GM13977 (cell line): ENCODE data around the gene COL5A2.

Experiments used
- DNase-seq: peaks from one replicate; pipeline ENCODE4 v3.0.0; 2012; ENCODE audit warnings: low spot score
- CTCF ChIP-seq: IDR thresholded peaks from 2 replicates; pipeline ENCODE4 v1.5.1; 2012; ENCODE audit warnings: mild to moderate bottlenecking, control low read depth; ENCODE audit not compliant: insufficient read depth; ENCODE audit errors: extremely low read depth, missing control alignments
- in situ Hi-C: fragments of 300-500 bp; cut with MboI; formaldehyde crosslinking; loops from one replicate; pipeline ENCODE4 v1.12.0; 2022; ENCODE audit warnings: low sequenced_read_pairs, low pct_unique_long_range_greater_than_20kb, mixed read lengths, inconsistent platforms; ENCODE audit not compliant: unreplicated experiment

COL5A2 gene

GRCh38 chr2:189109921-189110397, 69.6 kb downstream of the COL5A2 start:
- in situ Hi-C loops: loop anchor here (25.0 kb wide), 1 partner anchor 177 kb away; no protein-coding TSS in a partner anchor
- DNase-seq: no peak

GRCh38 chr2:189104934-189105333, 74.6 kb downstream of the COL5A2 start:
- TF ChIP-seq CTCF: no peak
- in situ Hi-C loops: loop anchor here (25.0 kb wide), 1 partner anchor 182 kb away; no protein-coding TSS in a partner anchor

More at GRCh38 chr2:189109921-189110397, 69.6 kb downstream of the COL5A2 start:
- TF ChIP-seq CTCF: no peak

GRCh38 chr2:189102735-189103134, 76.8 kb downstream of the COL5A2 start:
- no peak for DNase-seq
- TF ChIP-seq CTCF: no peak
- in situ Hi-C loops: loop anchor here (25.0 kb wide), 1 partner anchor 185 kb away; no protein-coding TSS in a partner anchor

More at GRCh38 chr2:189104934-189105333, 74.6 kb downstream of the COL5A2 start:
- no peak for DNase-seq

- in situ Hi-C loops: no loop called here
- no peak for DNase-seq
- TF ChIP-seq CTCF: no peak
Measured at GRCh38 chr2:189097934-189098333, 81.6 kb downstream of the COL5A2 start.

GRCh38 chr2:189096769-189097447, 82.7 kb downstream of the COL5A2 start:
- DNase-seq: no peak
- no peak for TF ChIP-seq CTCF
- in situ Hi-C loops: no loop called here

GRCh38 chr2:189095101-189095500, 84.5 kb downstream of the COL5A2 start:
- in situ Hi-C loops: no loop called here
- no peak for DNase-seq
- TF ChIP-seq CTCF: no peak
